AG08396 (cell line): Measurements from ENCODE around the gene CD300E.
"Not testable (repeated sequence)": the region's sequence is repeated elsewhere in the genome, so short reads cannot be mapped to it uniquely, and the experiment has no call there.

Experiments used
- DNase-seq: peaks from one replicate; pipeline ENCODE4 v3.0.0; 2012; ENCODE audit warnings: low spot score, mixed read lengths

The CD300E gene

DNA sequence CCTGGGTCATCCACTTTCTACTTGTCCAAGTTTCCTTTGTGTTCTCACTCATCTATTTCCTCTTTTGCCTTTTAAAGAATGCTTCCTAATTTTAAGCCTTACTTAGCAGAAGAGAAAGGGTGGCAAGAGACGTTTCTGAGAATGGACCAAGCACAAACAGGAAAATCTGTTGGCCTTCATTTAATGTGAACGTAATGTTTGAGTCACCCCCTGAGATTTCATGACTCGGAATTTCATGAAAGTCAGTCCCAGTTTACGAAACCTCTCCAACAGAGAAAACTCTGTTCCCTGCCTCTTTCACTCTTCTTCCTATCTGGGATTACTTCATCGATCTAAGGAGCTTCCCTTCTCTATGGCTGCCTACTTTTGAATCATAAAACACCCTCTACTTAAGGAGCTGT is at the start of gene CD300E:
TSS of gene CD300E (minus strand) at position 46 of the 401 bp plus-strand sequence. CDS start 117 bp downstream, outside the sequence.
- DNase-seq: no peak

DNA sequence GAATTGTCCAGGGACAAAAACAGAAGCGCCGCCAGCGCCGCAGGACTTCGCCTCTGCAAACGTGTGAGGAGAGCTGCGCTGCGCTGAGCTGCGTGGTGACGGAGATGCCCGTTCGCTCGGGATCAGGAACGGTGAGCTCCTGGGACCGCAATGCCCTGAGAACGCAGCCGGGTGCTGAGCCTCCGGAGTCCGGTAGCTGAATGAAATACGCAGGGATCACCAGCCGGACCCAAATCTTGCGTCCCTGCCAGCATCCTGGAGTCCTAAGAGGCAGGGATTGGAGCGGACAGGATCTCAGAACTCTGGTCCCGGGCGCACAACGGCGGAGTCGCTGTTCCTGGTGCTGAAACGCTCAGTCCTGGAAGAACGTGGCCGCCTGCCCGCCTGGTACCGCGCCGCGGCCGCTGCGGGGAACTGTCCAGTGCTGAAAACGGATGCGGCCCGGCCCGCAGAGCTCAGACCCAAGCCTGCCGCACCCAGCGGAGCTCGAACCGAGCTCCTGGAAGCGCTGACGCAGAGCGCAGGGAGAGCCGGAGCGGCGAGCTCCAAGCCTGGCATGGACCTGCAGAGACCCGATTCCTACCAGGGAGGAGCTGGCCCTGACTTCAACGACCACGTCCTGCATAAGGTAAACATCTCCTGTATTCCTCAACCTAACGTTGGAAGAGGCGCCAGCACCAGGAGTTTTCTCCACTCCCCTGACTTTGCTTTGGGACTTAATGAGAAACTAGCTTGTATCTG is 47.7 kb upstream of the CD300E start:
- peak; percentile 76 for DNase-seq

GRCh38 chr17:74670329-74670728 is 46.8 kb upstream of the CD300E start:
- no peak for DNase-seq

DNA sequence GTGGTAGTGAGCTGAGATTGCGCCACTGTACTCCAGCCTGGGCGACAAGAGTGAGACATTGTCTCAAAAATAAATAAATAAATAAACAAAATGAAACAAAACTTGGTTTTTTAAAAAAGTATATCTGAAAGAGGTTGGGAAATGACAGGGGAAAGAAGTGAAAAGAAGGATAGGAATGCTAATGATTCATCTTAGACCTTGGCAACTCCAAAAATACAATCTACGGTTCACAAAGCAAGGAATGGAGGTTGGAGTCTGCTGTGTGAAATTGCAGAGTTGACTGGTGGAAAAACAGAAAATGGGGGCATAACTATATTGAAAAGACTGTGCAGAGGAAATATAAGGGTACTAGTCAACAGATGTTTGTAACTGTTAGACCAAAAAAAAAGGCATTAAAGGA is 40.0 kb upstream of the CD300E start:
- no peak for DNase-seq

GRCh38 chr17:74659889-74660288 is 36.4 kb upstream of the CD300E start:
- DNase-seq: no peak

- no peak for DNase-seq
Observed at GRCh38 chr17:74658620-74659019, 35.1 kb upstream of the CD300E start.

- no peak for DNase-seq
Observed at GRCh38 chr17:74654742-74655141, 31.2 kb upstream of the CD300E start.

- DNase-seq: no peak
Observed at GRCh38 chr17:74652020-74652419, 28.5 kb upstream of the CD300E start.

DNA sequence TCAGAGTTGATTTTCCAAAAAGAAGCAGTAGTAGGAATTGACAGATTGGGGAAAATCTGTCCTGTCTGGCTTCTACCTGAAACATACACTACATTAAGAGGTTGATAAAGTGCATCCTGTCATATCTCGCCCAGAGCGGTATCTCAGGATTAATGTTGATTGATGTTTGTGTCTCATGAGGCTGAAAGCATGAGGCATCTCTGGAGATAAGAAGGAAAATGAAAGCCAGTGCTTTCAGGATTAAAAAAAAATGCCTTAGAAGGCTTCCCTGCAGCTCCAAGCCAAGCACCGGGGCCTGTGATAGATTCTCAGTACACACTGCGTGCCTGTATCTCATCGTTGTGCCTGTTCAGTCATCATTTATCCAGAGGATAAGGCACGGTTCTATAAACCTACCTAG is 26.4 kb upstream of the CD300E start:
- no peak for DNase-seq

DNA sequence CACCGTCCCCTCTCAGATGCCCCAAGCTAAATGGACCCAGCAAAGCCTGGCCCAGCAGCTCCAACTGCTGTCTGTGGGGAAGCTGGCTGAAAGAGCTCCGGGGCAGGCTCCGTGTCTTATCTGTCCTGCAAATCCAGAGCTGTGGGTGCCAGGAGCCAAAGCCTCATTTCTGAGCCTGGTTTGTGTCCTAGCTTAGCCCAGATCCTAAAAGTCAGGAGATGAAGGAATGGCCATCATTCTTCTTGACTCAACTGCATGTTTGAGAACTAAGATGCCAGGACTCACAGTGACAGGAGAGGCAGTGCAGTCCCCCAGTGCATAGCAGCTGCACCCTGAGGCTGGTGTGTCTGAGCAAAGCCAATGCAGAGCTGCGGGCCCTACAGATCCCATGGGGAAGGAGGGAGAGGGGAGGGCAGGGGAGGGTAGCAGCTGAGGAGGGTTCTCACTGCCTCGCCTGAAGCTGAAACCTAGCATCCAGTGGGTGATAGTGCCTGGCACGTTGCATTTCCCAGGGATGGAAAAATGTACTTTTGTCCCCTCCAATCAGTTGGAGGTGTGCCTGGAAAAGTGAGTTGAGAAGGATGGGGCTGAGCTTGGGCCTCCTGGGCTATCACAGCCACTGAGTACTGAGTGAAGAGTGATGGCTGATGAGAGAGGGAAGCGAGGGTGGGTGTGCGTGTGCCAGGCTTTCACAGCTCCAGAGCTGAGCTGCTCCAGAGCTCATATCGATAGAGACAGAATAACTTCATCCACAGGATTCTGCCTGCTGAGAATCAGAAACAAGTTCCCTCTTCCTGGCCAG is 24.5 kb upstream of the CD300E start:
- no peak for DNase-seq

- no peak for DNase-seq
Observed at GRCh38 chr17:74646231-74646630, 22.7 kb upstream of the CD300E start.

GRCh38 chr17:74645010-74645409 is 21.5 kb upstream of the CD300E start:
- DNase-seq: no peak

DNA sequence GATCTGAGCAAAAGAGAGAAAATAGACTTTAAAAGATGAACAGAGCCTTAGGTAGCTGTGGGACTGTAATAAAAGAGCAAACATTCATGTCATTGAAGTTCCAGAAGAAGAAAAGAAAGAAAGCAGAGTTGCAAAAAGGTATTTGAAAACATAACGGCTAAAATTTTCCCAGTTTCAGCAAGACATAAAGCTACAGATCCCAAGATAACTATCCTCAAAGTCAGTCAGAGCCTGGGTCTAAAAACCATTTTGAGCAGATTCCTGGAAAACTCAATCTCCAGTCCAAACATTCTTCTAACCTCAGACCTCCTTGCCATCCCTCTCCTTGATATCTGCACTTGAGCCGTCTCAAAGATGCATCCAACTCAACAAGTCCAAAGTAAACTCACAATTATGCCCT is 20.9 kb upstream of the CD300E start:
- no peak for DNase-seq

- no peak for DNase-seq
Observed at GRCh38 chr17:74643826-74644225, 20.3 kb upstream of the CD300E start.

GRCh38 chr17:74642995-74643394 is 19.5 kb upstream of the CD300E start:
- no peak for DNase-seq

- no peak for DNase-seq
Observed at GRCh38 chr17:74642556-74642955, 19.0 kb upstream of the CD300E start.

DNA sequence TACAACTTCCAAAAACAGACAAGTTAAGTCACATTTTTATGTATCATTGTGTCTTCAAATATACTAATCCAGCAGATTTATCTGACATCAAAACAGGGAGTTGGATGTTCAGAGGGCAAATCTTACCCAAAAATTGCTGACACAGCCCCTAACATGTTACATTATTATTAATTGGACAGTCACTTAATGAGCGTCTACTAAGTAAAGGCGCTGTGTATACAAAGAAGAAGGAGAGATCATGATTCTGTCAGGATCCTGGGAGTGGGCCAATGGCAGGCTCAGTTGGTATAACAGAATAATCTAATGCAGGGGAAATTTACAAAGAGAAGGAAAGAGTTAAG is 18.4 kb upstream of the CD300E start:
- DNase-seq: no peak

- DNase-seq: no peak
Observed at GRCh38 chr17:74641224-74641957, 17.9 kb upstream of the CD300E start.

DNA sequence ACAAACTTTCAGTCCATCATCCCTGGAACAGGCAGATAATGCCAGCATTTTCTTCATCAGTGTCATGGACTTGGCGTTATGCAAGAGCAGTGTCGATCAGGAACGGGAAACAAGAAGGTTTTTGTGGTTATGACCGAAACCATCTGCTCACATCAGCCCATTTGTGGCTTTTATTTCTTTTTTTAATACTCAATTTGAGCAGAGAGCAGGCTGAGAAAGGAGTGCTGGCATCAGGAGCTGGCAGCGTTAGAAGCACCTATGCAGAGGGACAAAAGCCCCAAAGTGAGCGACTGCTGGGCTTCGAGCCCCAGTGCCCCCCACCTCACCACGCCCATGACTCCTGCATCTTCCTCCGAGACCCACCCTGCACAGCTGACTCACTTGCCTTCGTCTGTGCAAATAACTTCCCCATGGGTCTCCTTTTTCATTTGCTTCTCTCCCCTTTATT is 16.2 kb upstream of the CD300E start:
- no peak for DNase-seq

DNA sequence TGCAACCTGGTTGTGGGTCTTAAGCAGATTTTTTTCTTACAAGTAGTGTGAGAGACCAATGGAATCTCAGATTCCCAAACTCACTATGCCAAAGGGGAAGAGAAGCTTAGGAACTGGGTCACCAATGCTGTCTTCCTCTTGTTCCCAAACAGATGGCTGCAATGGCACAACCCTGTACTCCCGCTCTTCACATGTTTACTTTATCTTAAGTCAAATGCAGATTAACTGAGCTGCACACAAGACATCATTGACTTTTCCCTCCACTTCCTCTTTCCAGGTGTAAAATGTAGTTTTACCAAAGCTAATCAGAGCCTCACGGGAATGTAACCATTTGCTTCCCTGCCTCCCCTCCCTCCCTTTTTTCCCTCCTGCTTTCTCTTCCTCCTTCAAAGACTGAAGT is 14.4 kb upstream of the CD300E start:
- DNase-seq: no peak

GRCh38 chr17:74637265-74637664 is 13.7 kb upstream of the CD300E start:
- no peak for DNase-seq

DNA sequence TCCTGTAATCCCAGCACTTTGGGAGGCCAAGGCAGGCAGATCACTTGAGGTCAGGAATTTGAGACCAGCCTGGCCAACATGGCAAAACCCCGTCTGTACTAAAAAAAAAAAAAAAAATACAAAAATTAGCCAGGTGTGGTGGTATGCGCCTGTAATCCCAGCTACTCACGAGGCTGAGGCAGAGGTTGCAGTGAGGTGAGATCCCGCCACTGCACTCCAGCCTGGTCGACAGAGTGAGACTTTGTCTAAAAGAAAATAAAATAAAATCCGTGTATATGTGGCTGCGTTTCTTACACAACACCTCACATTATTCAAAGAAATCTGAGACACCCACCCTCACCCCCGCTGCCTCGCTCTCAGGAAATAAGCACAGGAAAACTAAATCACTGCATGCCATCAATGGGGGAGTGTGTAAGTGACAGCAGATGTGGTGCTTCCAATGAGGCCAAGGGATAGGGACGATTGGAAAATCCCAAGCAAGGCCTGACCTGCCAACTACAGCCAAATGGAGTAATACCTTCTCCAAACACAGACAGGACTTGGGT is 13.1 kb upstream of the CD300E start:
- not testable (repeated sequence) for DNase-seq

GRCh38 chr17:74635418-74635817 is 11.9 kb upstream of the CD300E start:
- no peak for DNase-seq
